GM12891 (cell line): ENCODE data around the gene VSTM5.

Source experiments
- DNase-seq: peaks from one replicate; pipeline ENCODE4 v3.0.0; 2011; ENCODE audit warnings: low spot score; ENCODE audit not compliant: insufficient read length
- FAIRE-seq: peaks from 2 replicates; lab custom pipeline; 2011; peaks lifted over from hg19 to GRCh38; lab: Jason Lieb, UNC
- PAX5 ChIP-seq: IDR thresholded peaks from 2 replicates; pipeline ENCODE4 v1.6.1; 2011; ENCODE audit warnings: low read length, moderate library complexity, mild to moderate bottlenecking; ENCODE audit not compliant: insufficient read depth, severe bottlenecking
- POLR2A ChIP-seq: IDR thresholded peaks from 2 replicates; pipeline ENCODE4 v1.6.1; 2011; ENCODE audit warnings: low read depth, low read length, control low read depth
- POLR2AphosphoS5 ChIP-seq: IDR thresholded peaks from 2 replicates; pipeline ENCODE4 v1.6.1; 2011; ENCODE audit warnings: low read depth, low read length, control low read depth
- POU2F2 ChIP-seq: IDR thresholded peaks from 2 replicates; pipeline ENCODE4 v1.6.1; 2011; ENCODE audit warnings: low read depth, mild to moderate bottlenecking, control low read depth, low read length, moderate library complexity
- SPI1 ChIP-seq: IDR thresholded peaks from 2 replicates; pipeline ENCODE4 v1.6.1; 2011; ENCODE audit warnings: low read depth, low read length, control low read depth
- TAF1 ChIP-seq: IDR thresholded peaks from 2 replicates; pipeline ENCODE4 v1.6.1; 2011; ENCODE audit warnings: low read depth, low read length, control low read depth

The VSTM5 gene

GRCh38 chr11:93773601-93774200 is 76.7 kb downstream of the VSTM5 start:
- no peak for FAIRE-seq

GRCh38 chr11:93773045-93773477 is 77.4 kb downstream of the VSTM5 start:
- FAIRE-seq = no peak
- TF ChIP-seq PAX5 (no peak), POLR2A (no peak), POU2F2 (no peak)

More at GRCh38 chr11:93773601-93774200, 76.7 kb downstream of the VSTM5 start:
- DNase-seq = no peak
- TF ChIP-seq POLR2A = no peak
- TF ChIP-seq PAX5 = no peak
- TF ChIP-seq TAF1 = no peak

GRCh38 chr11:93772123-93772522 is 78.3 kb downstream of the VSTM5 start:
- no peak for FAIRE-seq
- TF ChIP-seq POLR2AphosphoS5 (no peak), TAF1 (no peak), PAX5 (no peak), SPI1 (no peak), POU2F2 (no peak), POLR2A (no peak)
- no peak for DNase-seq

More at GRCh38 chr11:93773045-93773477, 77.4 kb downstream of the VSTM5 start:
- no peak for DNase-seq

GRCh38 chr11:93770160-93770559 is 80.3 kb downstream of the VSTM5 start:
- FAIRE-seq = no peak
- DNase-seq = no peak
- TF ChIP-seq PAX5 = no peak
- no peak for TF ChIP-seq TAF1
- TF ChIP-seq POLR2AphosphoS5 = no peak
- no peak for TF ChIP-seq POU2F2
- TF ChIP-seq POLR2A = no peak
- TF ChIP-seq SPI1 = no peak
